NB4 (cell line): ENCODE results near the gene TEX22.

Experiments
- DNase-seq: peaks from one replicate; pipeline ENCODE4 v3.0.0; 2010; ENCODE audit warnings: low read depth
- H3K4me3 ChIP-seq: one replicate; pipeline ENCODE4 v1.5.1; 2011; ENCODE audit warnings: mild to moderate bottlenecking, low read depth, low read length, moderate library complexity
- MYC ChIP-seq: IDR thresholded peaks from 2 replicates; pipeline ENCODE4 v1.6.1; 2011; ENCODE audit warnings: low read depth, low read length
- POLR2A ChIP-seq: IDR thresholded peaks from 2 replicates; pipeline ENCODE4 v1.6.1; 2011; ENCODE audit warnings: mild to moderate bottlenecking; ENCODE audit not compliant: insufficient read length; ENCODE audit errors: extremely low read depth
- TF ChIP-seq, protein P1 (sequence below): IDR thresholded peaks from one replicate; pipeline ENCODE4 v1.5.1; 2012; ENCODE audit warnings: low read depth, low read length
- TF ChIP-seq, protein P2 (sequence below): IDR thresholded peaks from 2 replicates; pipeline ENCODE4 v1.6.1; 2011; ENCODE audit warnings: low read depth, low read length

Gene TEX22

GRCh38 chr14:105409364-105409763, 11.0 kb downstream of the TEX22 start:
- H3K4me3 ChIP-seq: no peak overlapping the region
- TF ChIP-seq MYC: no peak
- TF ChIP-seq POLR2A: no peak
- TF ChIP-seq, protein P1, sequence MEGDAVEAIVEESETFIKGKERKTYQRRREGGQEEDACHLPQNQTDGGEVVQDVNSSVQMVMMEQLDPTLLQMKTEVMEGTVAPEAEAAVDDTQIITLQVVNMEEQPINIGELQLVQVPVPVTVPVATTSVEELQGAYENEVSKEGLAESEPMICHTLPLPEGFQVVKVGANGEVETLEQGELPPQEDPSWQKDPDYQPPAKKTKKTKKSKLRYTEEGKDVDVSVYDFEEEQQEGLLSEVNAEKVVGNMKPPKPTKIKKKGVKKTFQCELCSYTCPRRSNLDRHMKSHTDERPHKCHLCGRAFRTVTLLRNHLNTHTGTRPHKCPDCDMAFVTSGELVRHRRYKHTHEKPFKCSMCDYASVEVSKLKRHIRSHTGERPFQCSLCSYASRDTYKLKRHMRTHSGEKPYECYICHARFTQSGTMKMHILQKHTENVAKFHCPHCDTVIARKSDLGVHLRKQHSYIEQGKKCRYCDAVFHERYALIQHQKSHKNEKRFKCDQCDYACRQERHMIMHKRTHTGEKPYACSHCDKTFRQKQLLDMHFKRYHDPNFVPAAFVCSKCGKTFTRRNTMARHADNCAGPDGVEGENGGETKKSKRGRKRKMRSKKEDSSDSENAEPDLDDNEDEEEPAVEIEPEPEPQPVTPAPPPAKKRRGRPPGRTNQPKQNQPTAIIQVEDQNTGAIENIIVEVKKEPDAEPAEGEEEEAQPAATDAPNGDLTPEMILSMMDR: no peak
- TF ChIP-seq, protein P2, sequence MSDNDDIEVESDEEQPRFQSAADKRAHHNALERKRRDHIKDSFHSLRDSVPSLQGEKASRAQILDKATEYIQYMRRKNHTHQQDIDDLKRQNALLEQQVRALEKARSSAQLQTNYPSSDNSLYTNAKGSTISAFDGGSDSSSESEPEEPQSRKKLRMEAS: no peak
- peak; percentile 43 for DNase-seq

DNA sequence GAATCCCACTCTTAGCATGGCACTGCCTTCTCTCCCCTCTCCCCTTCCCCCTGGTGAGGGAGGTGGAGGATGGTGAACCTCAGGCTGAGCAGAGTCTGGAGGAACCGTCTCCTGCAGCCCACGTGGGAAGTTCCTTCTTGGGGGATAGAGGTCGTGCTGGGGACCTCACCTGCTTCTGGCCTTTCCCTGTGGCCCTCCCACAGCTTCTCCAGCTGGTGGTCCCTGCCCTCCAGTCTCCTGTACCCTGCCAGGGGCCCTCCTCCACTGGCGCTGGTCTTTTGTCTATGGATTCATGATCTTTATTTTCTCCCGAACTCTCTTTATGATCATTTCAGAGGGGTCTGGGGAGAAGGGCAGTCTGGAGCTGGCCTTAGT, 12.3 kb downstream of the TEX22 start:
- TF ChIP-seq MYC: no peak
- TF ChIP-seq POLR2A: no peak
- TF ChIP-seq, protein P2: no peak
- TF ChIP-seq, protein P1: no peak

DNA sequence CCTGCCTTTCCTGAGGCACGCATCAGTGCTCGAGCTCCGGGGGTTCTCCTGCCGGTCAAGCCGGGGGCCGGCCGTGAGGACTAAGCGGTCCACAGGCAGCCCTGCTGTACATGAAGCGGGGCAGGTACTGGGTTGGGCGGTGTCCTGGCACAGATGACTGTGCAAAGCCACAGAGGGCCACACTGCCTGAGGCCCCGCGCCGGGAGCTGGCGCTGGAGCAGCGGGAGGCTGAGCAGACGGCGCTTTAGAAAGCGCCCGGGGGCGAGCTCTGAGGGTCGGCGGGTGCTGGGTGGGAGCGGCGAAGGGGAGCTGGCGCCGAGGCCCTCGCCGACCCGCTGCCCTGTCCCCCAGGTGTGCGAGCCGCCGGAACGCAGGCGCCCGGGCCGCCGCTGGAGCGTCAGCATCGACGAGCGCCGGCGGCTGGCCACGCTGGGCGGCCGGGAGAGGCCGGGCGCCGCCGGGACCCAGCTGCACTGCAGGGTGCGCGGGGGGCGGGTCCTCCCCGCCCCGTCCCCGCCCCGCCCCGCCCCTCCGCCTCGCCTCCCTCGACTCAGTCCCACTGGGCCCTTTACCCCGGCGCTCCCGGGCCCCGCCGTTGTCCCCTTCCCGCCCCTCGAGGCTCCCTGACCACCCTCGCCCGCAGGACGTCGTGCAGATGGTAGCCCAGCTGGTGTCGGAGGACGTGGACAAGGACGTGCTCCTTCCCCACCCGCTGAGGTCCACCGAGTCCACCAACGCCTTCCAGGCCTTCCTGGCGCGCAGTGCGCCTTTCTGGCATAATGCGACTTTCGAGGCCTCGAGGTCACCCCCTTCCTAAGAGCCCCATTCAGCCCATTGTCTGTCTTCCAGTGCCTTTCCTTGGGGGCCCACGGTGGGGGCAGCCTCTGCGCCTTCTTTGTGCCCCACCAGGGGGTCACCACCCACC, 12.9 kb downstream of the TEX22 start:
- no peak overlapping the region for H3K4me3 ChIP-seq
- TF ChIP-seq, protein P2: no peak
- no peak for TF ChIP-seq MYC
- TF ChIP-seq POLR2A: no peak
- TF ChIP-seq, protein P1: no peak
- DNase-seq: peak; percentile 59

More for the DNA sequence above, 12.3 kb downstream of the TEX22 start:
- no peak for DNase-seq
- no peak overlapping the region for H3K4me3 ChIP-seq

DNA sequence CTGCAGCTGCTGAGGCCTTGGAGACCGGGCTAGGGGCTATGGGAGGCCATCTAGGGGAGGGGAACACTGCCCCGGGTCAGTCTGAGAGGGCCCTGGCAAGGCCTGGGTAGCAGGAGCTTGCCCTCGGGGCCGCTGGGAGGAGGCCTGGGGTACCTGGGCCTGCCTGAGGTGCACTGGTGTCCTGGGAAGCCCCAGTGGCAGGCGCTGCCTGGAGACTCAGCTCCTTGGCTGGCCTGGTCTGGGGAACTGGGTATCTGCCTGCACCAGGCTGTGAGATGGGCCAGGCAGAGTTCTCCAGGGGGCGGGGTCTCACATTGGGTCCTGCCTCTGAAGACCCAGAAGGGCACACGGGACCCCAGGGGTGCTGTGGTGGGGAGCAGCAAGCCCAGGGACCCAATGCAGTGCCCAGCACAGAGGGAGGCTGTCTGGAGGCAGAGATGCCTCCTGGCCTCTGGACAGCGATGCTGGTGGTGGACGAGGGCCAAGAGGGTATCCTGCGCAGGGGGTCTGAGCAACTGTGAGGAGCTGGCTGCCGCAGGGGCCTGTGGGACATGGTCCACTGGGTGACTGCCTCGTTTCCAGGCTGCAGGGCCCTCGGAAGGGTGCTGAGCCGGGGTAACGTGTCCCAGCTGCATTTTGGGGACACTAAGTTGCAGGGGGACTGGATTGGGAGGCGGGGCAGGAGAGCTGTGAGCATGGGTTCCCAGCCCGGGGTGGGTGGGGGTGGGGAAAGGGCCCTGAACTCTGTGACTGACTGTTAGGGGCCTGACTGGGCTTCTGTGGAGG, 13.8 kb downstream of the TEX22 start:
- DNase-seq: no peak
- no peak for TF ChIP-seq MYC
- TF ChIP-seq POLR2A: no peak
- TF ChIP-seq, protein P1: no peak
- TF ChIP-seq, protein P2: no peak
- H3K4me3 ChIP-seq: no peak overlapping the region

GRCh38 chr14:105412771-105413543, 14.6 kb downstream of the TEX22 start:
- H3K4me3 ChIP-seq: no peak overlapping the region
- no peak for TF ChIP-seq MYC
- no peak for TF ChIP-seq POLR2A
- TF ChIP-seq, protein P2: no peak
- TF ChIP-seq, protein P1: no peak
- DNase-seq: no peak
